Measurements from ENCODE around the gene DHX16. TPM values are rescaled to one million over a fixed set of nuclear protein-coding genes. Genes with fewer than 3 reads are reported as not detected.

Gene DHX16
- polyA plus RNA-seq, 3 donors, result 16.4 to 70.1 (median 19.0) TPM

GRCh38 chr6:30644769-30645168, 28.0 kb downstream of the DHX16 start:
- Mint-ChIP-seq H3K36me3 (peaks cover 22 to 24% of the 10 kb centered on the region in 2 donors), H3K4me3 (peak overlapping the region; percentile 14 to 61)
- peak overlapping the region; percentile 5 to 39 for H3K27ac ChIP-seq (ENCODE audit: low read depth in 1 of 2, low read length in 2 of 2)

DNA sequence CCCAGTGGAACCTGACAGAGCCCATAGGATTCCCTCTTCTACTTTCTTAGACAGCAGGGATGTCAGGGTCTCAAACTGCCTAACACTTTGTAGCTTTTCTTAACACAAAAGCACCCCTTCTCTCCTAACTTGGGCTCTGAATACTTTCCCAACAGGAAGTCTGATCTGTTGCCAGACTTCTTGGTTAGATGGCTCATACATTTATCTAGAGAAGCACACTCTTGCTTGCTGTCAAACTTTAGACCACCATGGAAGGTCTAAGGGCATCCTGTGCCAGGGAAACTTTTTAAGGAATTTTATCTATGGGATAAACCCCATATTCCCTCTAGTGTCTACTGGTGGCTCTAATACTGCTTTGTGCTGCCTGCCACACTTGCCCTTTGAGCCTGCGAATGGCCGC, 29.1 kb downstream of the DHX16 start:
- Histone ChIP-seq H3K9ac (ENCODE audit: insufficient read depth, low read length, poor library complexity, severe bottlenecking) (no peak overlapping the region), H3K4me1 (ENCODE audit: control insufficient read depth in 1 of 2, insufficient read depth in 2 of 2, low read length in 2 of 2) (peaks cover 43 to 52% of the 10 kb centered on the region in 2 donors), H2AFZ (ENCODE audit: insufficient read depth, low read depth, low read length, poor library complexity, severe bottlenecking) (no peak overlapping the region), H3K9me3 (replicated peaks in 1 of 2; ENCODE audit: control insufficient read depth in 1 of 2, insufficient read depth in 1 of 2, low read length in 2 of 2) (no peaks in the 10 kb centered on the region), H3K36me3 (replicated peaks in 1 of 2; ENCODE audit: control insufficient read depth in 1 of 2, insufficient read depth in 2 of 2, low read length in 2 of 2) (peaks cover 4 to 23% of the 10 kb centered on the region in 2 donors), H3K4me2 (replicated peaks; ENCODE audit: extremely low read depth, low read length, poor library complexity, severe bottlenecking) (no peak overlapping the region), H3K4me3 (replicated peaks in 1 of 3; ENCODE audit: low read depth in 2 of 3, low read length in 3 of 3) (no peak overlapping the region), H3K27ac (ENCODE audit: low read depth in 1 of 2, low read length in 2 of 2) (peak overlapping the region in 1 of 2 donors; percentile 12), H3K27me3 (ENCODE audit: control insufficient read depth in 2 of 2, insufficient read depth in 2 of 2, low read length in 2 of 2) (no peaks in the 10 kb centered on the region), H4K20me1 (ENCODE audit: insufficient read depth, low read length) (peaks cover 16% of the 10 kb centered on the region), H3K79me2 (ENCODE audit: insufficient read depth, low read length) (peaks cover 29% of the 10 kb centered on the region)
- Mint-ChIP-seq H3K27me3 (ENCODE audit: low read depth in 3 of 3) (peaks cover 0 to 1% (median 0%) of the 10 kb centered on the region in 3 donors), H3K27ac (peak overlapping the region in 1 of 7 donors; percentile 65), H3K4me1 (peaks cover 51% of the 10 kb centered on the region), H3K4me3 (no peak overlapping the region), H3K9me3 (no peaks in the 10 kb centered on the region), H3K36me3 (peaks cover 24 to 28% of the 10 kb centered on the region in 2 donors)
- DNase-seq, result no peak
- TF ChIP-seq CTCF (IDR thresholded peaks at IDR 0.05), result no peak
- intact Hi-C loops (cut with micrococcal nuclease), result no loop called here
- WGBS (ENCODE audit: insufficient coverage), result no CpG with 5 or more reads among the region's 2 CpGs

More at GRCh38 chr6:30644769-30645168, 28.0 kb downstream of the DHX16 start:
- intact Hi-C loops (cut with micrococcal nuclease), result no loop called here
- peaks cover 51% of the 10 kb centered on the region for H3K4me1 Mint-ChIP-seq
- Histone ChIP-seq H3K79me2 (ENCODE audit: insufficient read depth, low read length) (peaks cover 38% of the 10 kb centered on the region), H3K4me3 (replicated peaks in 1 of 3; ENCODE audit: low read depth in 2 of 3, low read length in 3 of 3) (peak overlapping the region in 1 of 3 experiments; percentile 11), H3K4me1 (ENCODE audit: control insufficient read depth in 1 of 2, insufficient read depth in 2 of 2, low read length in 2 of 2) (peaks cover 43 to 52% of the 10 kb centered on the region in 2 donors), H4K20me1 (ENCODE audit: insufficient read depth, low read length) (peaks cover 20% of the 10 kb centered on the region), H3K27me3 (ENCODE audit: control insufficient read depth in 2 of 2, insufficient read depth in 2 of 2, low read length in 2 of 2) (no peaks in the 10 kb centered on the region), H3K9ac (ENCODE audit: insufficient read depth, low read length, poor library complexity, severe bottlenecking) (no peak overlapping the region), H3K4me2 (replicated peaks; ENCODE audit: extremely low read depth, low read length, poor library complexity, severe bottlenecking) (peak overlapping the region; percentile 33), H3K36me3 (replicated peaks in 1 of 2; ENCODE audit: control insufficient read depth in 1 of 2, insufficient read depth in 2 of 2, low read length in 2 of 2) (peaks cover 3 to 24% of the 10 kb centered on the region in 2 donors), H2AFZ (ENCODE audit: insufficient read depth, low read depth, low read length, poor library complexity, severe bottlenecking) (peak overlapping the region; percentile 7), H3K9me3 (replicated peaks in 1 of 2; ENCODE audit: control insufficient read depth in 1 of 2, insufficient read depth in 1 of 2, low read length in 2 of 2) (no peaks in the 10 kb centered on the region)
- H3K27me3 Mint-ChIP-seq (ENCODE audit: low read depth in 3 of 3), result peaks cover 0 to 1% (median 0%) of the 10 kb centered on the region in 3 donors
- peak in 2 of 3 donors; percentile 21 to 33 for DNase-seq
- WGBS (ENCODE audit: insufficient coverage), result 54% methylated on average over 5 of the region's 5 CpGs
- peak overlapping the region; percentile 3 to 86 (median 73) for H3K27ac Mint-ChIP-seq
- no peaks in the 10 kb centered on the region for H3K9me3 Mint-ChIP-seq
- TF ChIP-seq CTCF (IDR thresholded peaks at IDR 0.05), result no peak

Measured in CD14-positive monocyte (primary cell).